Measurements from ENCODE around the gene GRAP.

- TF ChIP-seq CTCF (conservative IDR thresholded peaks at IDR 0.05; ENCODE audit: low read depth, low read length): no peak
- no peak for TF ChIP-seq EZH2 (IDR thresholded peaks at IDR 0.05; ENCODE audit: borderline replicate concordance, low read depth, low read length, poor library complexity, severe bottlenecking)
These were observed 35.2 kb downstream of the GRAP start for GRCh38 chr17:19011581-19011980.
